ENCODE results near the gene KMT2C. TPM values are rescaled to one million over a fixed set of nuclear protein-coding genes. Genes with fewer than 3 reads are reported as not detected.

KMT2C gene
- total and polyA plus RNA-seq, 10 of the 15 experiments (the other 5 are each of a cell fraction or from before 2014, with no cell fraction given), result 3.3 to 45.2 (median 19.2) TPM

DNA sequence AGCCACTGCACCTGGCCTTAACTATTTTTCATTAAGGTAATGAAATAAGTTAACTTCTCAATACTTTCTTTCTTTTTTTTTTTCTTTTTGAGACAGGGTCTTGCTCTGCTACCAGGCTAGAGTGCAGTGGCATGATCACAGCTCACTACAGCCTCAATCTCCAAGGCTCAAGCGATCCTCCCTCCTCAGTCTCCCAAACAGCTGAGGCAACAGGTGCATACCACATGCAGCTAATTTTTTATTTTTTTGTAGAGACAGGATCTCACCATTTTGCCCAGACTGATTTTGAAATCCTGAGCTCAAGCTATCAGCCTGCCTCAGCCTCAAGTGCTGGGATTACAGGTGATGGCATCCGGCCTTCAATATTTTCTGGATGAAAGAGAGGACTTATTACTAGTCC, 21.0 kb downstream of the KMT2C start (continued):
- TF ChIP-seq, protein P1, sequence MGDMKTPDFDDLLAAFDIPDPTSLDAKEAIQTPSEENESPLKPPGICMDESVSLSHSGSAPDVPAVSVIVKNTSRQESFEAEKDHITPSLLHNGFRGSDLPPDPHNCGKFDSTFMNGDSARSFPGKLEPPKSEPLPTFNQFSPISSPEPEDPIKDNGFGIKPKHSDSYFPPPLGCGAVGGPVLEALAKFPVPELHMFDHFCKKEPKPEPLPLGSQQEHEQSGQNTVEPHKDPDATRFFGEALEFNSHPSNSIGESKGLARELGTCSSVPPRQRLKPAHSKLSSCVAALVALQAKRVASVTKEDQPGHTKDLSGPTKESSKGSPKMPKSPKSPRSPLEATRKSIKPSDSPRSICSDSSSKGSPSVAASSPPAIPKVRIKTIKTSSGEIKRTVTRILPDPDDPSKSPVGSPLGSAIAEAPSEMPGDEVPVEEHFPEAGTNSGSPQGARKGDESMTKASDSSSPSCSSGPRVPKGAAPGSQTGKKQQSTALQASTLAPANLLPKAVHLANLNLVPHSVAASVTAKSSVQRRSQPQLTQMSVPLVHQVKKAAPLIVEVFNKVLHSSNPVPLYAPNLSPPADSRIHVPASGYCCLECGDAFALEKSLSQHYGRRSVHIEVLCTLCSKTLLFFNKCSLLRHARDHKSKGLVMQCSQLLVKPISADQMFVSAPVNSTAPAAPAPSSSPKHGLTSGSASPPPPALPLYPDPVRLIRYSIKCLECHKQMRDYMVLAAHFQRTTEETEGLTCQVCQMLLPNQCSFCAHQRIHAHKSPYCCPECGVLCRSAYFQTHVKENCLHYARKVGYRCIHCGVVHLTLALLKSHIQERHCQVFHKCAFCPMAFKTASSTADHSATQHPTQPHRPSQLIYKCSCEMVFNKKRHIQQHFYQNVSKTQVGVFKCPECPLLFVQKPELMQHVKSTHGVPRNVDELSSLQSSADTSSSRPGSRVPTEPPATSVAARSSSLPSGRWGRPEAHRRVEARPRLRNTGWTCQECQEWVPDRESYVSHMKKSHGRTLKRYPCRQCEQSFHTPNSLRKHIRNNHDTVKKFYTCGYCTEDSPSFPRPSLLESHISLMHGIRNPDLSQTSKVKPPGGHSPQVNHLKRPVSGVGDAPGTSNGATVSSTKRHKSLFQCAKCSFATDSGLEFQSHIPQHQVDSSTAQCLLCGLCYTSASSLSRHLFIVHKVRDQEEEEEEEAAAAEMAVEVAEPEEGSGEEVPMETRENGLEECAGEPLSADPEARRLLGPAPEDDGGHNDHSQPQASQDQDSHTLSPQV (IDR thresholded peaks at IDR 0.05), result no peak
- TF ChIP-seq BHLHE40 (IDR thresholded peaks at IDR 0.05; ENCODE audit: borderline replicate concordance in 1 of 2, low read depth in 2 of 2, low read length in 1 of 2) (no peak), EZH2 (IDR thresholded peaks at IDR 0.05; ENCODE audit: borderline replicate concordance, control insufficient read depth, low read depth, low read length) (no peak), NR2C1 (IDR thresholded peaks at IDR 0.05) (no peak), STAT3 (IDR thresholded peaks at IDR 0.05; ENCODE audit: low read depth, low read length) (no peak), IRF4 (IDR thresholded peaks at IDR 0.05; ENCODE audit: low read depth, low read length) (no peak), MYC (IDR thresholded peaks at IDR 0.05; ENCODE audit: insufficient read depth, insufficient read length, insufficient replicate concordance, low read length, severe bottlenecking) (no peak)

DNA sequence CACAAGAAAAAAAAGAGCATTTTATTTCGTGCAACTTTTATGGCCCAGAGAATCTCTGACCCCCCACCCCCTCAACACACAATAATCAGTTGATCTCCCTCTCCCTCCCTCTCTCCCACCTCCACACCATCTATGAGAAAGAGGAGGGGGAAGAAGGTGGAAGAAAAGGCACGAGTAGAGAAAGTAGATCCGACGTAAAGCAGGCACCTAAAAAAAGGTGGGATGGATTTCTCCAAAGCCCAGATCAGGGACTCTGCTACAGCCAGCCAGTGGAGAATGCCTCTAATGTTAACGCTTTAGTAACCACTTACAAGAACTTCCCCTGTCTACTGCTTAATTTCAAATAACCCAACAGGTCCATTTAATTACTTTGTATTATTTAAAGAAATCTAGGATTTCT, 24.4 kb downstream of the KMT2C start:
- intact Hi-C loops (cut with micrococcal nuclease; ENCODE audit: unreplicated experiment), result no loop called here
- no TSS peak for BruUV-seq (replicated peaks)
- no peak for TF ChIP-seq CBFB (IDR thresholded peaks at IDR 0.05; ENCODE audit: low read depth)

More for the DNA sequence above, 24.4 kb downstream of the KMT2C start:
- FAIRE-seq (no peak), DNase-seq (ENCODE audit: low read depth, low spot score) (no peak), ATAC-seq (no peak)
- H3K27ac ChIP-seq (ENCODE audit: control insufficient read depth, insufficient read depth), result no peak overlapping the region
- no peaks in the 10 kb centered on the region; the same call in 2 of the 3 replicates for H3K9me3 ChIP-seq (replicated peaks; ENCODE audit: control insufficient read depth, insufficient read depth, low read length)
- POLR2A ChIA-PET, result no interaction called here
- no peaks in the 10 kb centered on the region for H4K20me1 ChIP-seq (ENCODE audit: control insufficient read depth, insufficient read depth)
- in situ Hi-C loops (cut with MboI), result no loop called here
- H3K9ac ChIP-seq (ENCODE audit: control insufficient read depth, insufficient read depth, low read length), result no peak overlapping the region
- no peak overlapping the region for H3K4me3 ChIP-seq
- no peaks in the 10 kb centered on the region for H3K4me1 ChIP-seq (ENCODE audit: control insufficient read depth, insufficient read depth, low read length)
- WGBS (ENCODE audit: insufficient coverage, insufficient replicate concordance, low lambda C conversion rate, missing lambda C conversion rate), result 38% methylated on average over 5 of the region's 5 CpGs
- H3K36me3 ChIP-seq (ENCODE audit: control insufficient read depth in 2 of 2, insufficient read depth in 2 of 2, low read length in 1 of 2), result no peaks in the 10 kb centered on the region
- peaks cover 51% of the 10 kb centered on the region for H3K79me2 ChIP-seq (ENCODE audit: control insufficient read depth, insufficient read depth, low read length)
- no peak overlapping the region for H3K4me2 ChIP-seq (ENCODE audit: control insufficient read depth, insufficient read depth)
- SMC1A ChIA-PET (ENCODE audit: uncharacterized antibody, unreplicated experiment), result no interaction called here
- RAD21 ChIA-PET (ENCODE audit: unreplicated experiment), result no interaction called here
- CTCF ChIA-PET, result no interaction called here
- no peaks in the 10 kb centered on the region for H3K27me3 ChIP-seq (replicated peaks in 1 of 2; ENCODE audit: control insufficient read depth in 2 of 2, insufficient read depth in 2 of 2, low read length in 1 of 2)
- H2AFZ ChIP-seq (ENCODE audit: control insufficient read depth, low read depth, low read length), result no peak overlapping the region

Data from GM12878 (cell line).